Inflammatory macrophage treated with lipopolysaccharide for 4 hours (primary cell): Measurements from ENCODE around the gene SEMA3D.
"Not testable (repeated sequence)": the region's sequence is repeated elsewhere in the genome, so short reads cannot be mapped to it uniquely, and the experiment has no call there.

ENCODE experiments used
- DNase-seq: peaks from one replicate; pipeline ENCODE4 v3.0.0-alpha.2; 2020

Gene SEMA3D

DNA sequence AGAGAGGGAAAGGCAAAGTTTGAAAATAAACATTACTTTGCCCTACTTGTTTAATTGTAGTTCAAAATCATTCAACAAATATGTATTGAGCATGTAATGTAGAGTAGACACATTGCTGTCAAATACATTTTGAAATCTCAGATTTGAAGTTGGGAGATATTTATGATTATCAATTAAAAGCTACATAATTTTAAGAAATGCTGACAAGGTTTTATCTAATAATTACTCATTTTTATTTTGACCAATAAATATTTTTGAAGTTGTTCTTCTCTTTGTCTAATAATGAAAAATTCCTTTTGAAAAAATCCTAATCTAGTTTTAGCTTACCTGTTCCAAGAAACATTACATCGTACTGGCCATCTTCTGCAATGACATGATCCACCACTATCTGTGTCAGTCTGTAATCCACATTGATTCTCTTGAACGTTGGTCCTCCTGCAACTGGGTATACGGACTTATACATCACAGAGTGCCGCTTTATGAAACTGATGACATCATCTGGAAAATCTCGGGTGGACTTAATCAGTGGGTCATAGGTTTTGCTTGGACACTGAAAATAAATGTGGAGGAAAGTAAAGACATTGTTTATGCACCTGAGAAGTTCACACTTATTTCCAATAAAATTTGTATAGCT, 164.7 kb downstream of the SEMA3D start:
- no peak for DNase-seq

DNA sequence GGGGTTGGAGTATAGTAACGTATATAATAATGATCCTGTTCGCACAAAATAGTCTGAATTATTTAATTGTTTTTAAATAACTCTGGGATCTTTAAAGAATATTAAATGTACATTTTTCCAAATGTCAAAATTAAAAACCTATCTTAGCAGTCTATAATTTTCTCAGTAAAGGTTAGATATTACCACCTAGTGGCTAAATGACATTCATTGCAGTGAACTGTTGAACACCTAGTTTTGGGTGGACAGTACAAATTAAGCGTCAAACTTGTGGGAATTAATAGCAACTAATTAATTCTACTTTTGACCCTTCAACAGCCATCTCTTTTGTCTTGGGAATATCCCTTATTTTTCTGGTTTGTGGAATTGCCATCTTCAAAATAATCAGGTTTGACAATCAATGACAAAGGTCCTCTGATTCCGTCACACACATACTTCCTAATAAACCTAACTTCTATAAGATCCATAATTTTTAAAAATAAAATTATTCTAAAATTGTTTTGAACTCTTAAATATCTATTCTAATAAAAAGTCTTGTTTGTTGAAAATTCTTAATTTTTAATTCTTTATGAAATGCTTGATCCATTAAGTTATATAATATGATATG, 165.7 kb downstream of the SEMA3D start:
- DNase-seq = peak; percentile 6

DNA sequence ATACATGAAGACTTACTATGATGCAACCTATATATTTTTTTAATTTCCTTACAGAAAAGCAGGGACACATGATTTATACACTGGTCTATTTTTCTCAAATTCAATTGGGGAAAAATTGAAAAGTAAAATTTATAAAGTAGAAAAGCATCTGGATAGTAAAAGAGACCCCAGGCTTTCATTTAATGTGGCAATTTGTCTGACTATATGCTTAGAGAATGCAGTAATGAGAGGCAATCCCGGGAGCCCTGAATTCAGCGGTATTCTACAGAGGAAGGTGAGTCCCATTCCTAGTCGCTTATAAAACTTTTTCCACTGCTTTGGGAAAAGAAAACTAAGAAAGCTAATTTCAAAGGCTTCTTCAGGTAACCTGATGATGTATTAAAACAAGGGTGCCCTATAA, 167.1 kb downstream of the SEMA3D start:
- no peak for DNase-seq

DNA sequence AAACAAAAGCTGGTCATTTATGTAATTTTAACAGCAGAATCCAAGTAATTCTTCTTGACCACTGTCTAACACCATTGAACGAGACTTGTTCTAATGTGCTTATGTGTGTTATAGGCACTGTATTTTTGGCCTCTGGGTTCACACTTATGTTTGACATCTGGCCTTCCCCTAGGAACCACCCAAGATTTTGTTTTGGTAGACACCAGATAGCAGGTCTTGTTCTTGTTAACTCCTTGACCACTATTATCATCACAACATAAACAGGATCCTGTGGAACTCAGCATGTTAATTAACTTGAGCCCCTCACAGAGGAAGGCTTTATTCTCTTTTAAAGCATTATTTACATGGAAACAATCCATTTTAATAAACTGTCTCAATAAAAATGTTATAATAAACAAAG, 167.7 kb downstream of the SEMA3D start:
- no peak for DNase-seq

DNA sequence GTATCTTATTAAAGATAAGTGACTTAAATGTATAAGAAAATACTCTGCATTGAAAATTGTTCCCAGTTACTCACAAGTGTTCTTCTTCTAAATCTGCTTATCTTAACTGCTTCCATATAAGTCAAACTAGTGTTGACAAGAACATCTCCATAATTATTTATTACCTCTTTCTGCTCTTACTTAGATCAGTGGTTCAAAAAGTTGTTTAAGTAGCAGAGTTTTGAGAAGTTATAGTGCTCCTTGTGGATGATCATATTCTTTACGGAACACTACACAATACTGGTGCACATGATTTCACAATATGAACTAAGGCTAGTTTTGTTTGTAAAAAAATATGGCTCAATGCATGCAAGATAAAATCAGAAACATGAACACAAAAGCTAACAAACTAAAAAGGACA, 168.4 kb downstream of the SEMA3D start:
- no peak for DNase-seq

DNA sequence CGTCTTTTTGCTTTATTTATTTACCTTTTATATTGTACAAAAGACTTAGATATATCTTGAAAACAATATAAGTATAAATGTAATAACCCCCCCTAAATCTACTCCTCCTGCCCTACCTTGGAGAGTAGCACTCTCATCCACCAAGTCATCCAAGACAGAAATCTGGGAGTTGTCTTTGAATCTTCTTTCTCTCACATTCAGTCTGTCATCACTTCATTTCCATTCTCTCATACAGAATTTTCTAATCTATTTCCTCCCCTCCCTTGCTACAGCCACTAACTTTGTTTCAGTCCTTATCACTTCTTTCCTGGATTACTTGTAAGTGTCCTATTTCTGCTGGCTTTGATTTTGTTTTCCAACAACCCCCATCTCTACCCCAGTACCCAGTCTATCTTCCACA, 170.6 kb downstream of the SEMA3D start:
- DNase-seq = no peak

DNA sequence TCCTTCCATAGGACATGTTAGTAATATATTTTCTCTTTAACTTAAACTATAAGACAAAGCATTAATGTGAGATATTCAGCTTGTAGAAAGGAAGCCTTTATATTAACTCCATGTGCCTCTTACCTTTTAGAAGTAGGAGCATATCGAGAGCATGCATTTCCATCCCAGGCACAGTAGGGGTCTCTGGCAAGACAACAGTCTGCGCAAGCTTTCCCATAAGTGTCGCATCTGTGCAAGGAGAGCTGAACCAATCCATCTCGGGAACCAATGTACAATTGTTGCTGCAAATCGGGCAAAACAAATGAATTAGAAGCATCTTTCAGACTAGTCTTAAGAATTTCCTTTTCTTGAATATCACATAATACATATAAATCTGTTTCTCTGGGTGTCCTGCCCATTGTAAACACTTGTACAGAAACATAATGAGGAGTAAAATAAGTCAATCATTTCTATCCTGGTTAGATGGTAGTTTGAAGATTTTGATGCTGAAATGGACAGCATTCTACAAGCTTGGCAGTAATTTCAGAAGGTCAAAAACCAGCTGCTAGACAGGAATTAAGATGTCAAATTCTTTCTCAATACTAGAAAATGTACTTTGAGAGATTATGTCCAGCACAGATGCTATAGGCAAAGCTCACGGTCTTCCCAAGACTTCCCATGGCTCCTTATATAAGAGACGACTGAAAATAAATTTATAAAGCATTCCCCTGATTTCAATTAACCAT, 171.8 kb downstream of the SEMA3D start:
- no peak for DNase-seq

DNA sequence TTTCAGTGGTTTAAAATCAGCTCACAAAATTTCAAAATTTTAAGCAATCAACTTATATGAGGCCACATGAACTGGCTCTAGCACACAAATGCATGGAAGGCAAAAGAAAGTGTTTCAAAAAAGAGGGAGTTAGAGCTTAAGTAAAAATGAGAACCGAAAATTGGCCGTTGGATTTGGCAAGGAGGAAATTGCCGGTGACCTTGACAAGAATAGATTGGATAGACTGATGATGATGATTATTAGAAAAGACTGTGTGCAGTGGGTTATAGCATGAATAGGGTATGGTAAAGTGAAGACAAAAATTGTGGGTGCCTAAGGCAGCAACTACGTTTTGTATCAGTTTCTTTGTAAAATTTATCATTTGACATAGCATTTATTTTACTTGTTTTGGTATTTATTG, 175.7 kb downstream of the SEMA3D start:
- DNase-seq = no peak

DNA sequence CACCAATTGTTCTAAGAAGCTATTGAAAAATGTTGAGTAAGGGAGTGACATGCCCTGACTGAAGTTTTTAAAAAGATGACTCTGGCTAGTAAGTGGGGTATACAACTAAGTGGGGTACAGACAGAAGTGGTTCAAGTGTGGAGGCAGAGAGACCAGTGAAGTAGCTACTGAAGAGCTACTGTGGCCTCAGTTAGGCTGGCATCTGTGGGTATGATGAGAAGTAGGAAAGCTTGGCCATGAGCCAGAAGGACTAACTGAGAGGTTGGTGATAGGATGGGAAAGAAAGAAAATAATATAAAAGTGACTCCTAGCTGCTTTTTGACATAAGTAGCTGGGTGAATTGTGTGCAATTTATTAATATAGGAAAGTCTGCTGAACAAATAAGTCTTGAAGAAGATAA, 176.6 kb downstream of the SEMA3D start:
- no peak for DNase-seq

DNA sequence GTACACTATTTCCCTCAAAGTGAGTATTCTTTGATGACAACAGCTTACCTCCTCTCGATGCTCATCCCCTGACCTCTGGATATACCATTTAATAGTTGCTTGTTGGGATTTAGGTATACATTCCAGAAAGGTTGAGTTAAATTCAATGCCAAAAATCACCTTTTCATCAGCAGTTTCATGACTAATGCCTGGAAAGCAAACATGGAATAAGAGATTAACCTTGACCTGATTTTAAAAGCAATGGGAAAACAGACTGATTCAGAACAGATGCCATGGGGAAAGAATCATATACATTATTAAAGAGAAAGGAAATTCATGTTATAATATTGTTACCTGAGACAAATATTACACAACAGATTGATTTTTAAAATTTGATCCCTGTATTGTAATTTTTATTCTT, 180.1 kb downstream of the SEMA3D start:
- no peak for DNase-seq

DNA sequence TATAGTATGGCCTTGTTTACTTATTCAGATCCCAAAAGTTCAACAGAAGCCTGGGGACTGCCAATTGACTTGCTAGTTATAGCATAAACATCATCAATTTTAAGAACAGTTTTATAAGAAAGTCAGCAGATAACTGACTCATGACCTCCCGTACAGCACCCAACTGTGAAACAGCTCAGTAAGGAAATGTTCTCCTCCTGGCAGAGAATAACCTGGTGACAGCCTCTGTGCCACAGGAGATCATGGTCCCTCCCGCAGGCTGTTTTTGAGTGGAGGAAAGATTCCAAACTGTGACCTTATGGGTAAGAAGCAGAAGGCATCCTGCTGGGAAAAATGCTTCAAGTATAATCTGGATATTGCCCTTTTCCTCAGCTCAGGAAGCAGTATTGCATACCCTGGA, 182.5 kb downstream of the SEMA3D start:
- no peak for DNase-seq

DNA sequence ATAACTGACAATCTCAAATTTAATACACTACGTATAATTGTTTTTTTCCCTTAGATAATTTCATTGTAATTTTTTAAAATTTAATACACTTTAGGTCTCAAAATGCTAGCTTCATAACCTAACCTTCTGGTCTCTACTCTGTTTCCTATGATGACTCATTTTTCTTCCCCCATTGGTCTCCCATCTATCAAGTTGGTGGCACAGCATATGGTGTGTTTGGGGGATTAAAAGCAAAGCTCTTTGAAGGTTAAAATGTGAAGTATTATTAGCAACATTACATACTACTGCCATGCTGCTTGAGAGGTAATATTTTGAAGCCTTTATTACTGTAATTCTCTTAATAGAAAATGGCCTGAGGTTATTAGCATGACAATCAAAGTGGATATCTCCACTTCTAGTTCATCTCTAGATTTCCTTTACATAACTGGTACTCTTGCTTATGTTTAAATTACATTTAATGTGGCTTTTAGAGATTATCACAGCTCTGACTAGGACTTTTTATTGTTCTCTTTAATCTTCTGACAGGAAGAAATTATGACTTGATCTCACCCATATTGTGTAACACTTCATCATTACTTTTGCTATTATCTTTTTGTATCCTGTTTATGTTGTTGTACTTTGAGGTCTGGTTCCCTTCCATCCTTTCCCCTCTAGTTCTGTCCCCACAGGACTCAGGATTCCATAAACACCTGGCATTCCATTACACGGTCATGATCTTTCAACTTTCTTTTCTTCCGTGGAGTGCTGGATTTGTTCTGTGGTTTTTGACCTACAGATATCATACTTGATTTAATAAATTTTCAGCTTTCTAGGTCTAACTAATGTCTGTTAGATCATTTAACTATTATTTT, 185.1 kb downstream of the SEMA3D start:
- no peak for DNase-seq

DNA sequence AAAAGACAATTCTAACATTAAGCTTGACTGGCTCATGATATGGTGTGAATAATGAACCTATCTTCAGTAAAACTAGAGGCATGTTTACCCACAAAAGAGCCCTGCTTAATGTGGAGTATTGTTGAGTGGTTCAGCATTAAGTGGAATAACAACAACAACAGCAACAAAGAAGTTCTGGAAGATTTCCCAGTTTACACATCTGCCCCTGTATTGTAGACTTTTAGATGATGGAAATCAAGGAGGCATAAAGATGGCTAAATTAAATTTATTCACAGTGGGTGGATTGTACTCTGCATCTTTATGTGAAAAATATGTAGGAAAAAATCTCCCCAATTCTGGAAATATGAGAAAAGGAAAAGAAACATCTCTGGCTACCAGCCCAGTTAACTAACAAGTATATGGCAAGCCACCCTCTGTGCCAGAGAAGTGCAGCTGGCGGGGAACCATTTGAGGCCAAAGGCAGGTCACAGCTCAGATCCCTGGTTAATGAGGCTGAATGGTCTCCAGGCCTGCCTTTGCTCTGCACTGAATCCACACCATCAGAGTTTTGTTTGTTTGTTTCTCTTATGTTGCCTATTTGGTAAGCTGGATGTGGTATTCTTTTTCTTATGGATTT, 186.0 kb downstream of the SEMA3D start:
- no peak for DNase-seq

DNA sequence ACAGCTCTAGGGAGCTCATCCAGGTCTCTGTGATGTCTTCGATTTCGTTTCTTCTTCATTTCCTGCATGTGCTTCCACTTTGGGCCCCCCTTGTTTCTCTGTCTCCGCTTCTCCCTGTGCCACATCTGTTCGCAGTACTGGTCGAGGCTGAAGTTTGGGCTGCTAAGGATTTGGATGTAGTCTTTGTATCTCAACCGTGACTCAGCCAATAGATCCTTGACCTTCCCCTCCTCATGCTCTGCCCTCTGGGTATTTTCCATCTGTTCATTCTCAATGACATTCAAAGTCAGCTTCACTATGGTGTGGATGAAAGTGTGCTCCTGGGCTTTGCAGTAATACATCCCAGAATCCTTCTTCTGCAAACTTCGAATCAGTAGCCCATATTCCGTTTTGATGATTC, 187.4 kb downstream of the SEMA3D start:
- no peak for DNase-seq

DNA sequence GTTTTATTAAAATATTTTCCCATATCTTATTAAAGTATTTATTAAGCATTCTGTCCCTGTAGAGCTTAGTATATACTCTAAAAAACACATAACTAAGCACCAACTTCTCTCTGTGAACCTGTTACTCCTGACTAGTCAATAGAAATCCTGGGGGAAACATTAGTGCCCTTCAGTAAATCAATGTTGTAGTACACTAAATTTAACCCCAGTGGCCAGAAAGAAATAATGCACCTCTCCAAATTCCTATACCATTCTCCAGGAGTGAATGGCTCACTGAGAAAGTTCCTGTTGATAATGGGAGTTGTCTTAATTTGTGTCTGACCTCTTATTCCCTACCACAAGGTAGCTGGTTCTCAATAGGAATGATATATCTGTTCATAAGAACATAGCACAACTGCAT, 188.2 kb downstream of the SEMA3D start:
- DNase-seq = no peak

DNA sequence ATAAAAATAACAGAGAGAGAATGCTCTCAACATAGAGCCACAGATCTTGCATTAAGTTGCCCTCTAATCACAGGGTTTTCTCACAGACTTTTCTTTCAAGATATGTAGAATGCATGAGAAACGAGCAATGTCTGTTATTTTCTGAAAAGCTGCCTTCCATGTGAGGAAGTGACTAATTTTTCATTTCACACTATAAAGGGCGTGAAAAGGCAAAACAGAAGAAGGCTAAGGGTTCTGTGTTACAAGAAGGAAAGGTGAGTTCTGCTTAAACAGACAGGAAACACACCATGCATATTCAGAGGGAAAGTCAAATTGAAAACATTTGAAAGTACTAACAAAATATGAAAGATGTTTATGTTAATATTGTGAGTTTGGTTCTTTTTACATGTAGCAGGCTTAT, 189.2 kb downstream of the SEMA3D start:
- DNase-seq = no peak

DNA sequence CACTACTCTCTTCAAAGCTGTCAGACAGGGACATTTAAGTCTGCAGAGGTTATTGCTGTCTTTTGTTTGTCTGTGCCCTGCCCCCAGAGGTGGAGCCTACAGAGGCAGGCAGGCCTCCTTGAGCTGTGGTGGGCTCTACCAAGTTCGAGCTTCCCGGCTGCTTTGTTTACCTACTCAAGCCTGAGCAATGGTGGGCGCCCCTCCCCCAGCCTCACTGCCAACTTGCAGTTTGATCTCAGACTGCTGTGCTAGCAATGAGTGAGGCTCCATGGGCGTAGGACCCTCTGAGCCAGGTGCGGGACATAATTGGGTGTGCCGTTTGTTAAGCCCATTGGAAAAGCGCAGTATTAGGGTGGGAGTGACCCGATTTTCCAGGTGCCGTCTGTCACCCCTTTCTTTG, 193.9 kb downstream of the SEMA3D start:
- not testable (repeated sequence) for DNase-seq

DNA sequence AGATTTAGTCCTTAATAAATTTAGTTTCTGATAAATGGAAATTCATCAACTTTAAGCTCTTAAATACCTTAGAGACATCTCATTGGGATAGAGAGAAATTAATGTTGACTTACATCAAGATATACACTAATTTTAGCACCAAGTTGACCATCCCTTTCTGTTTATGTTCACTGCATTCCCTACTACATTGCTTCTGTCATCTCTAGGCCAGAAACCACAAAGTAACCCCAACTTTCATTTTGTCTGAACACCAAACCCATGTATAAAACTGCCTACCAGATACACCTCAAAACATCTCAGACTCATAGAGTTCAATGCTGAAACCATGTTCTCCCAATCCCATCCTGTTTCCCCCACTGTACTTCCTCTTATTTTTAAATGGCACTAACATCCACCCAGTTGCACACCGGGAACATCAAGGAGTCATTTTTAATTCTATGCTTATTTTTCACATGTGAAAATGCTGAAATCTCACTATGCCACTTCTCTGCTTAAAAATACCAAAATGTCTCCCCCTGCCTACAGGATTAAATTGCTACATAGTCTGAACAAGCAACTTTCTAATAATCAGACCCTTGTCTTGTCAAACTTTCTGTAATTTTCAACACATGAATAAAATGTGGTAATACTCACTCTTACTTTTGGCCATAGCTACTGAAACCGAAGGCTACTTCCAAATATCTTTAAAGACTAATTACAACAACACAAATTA, 201.6 kb downstream of the SEMA3D start:
- no peak for DNase-seq

DNA sequence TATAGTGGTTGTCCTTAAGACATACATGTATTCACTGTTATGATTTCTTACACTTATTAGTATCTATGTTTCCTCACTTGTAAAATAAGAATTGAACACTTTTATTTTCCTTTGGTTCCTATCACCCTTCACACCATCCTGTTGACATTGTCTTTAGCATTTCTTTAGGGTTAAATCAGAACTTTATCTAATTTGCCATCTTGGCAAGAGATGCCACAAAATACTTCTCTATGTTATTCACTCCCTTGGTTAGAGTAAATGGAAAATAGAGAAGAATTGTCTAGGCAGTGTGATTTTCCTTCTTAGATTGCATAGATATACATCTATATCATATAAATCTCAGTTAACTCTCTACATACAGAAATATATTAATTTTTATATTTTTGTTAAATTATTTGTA, 204.7 kb downstream of the SEMA3D start:
- no peak for DNase-seq

DNA sequence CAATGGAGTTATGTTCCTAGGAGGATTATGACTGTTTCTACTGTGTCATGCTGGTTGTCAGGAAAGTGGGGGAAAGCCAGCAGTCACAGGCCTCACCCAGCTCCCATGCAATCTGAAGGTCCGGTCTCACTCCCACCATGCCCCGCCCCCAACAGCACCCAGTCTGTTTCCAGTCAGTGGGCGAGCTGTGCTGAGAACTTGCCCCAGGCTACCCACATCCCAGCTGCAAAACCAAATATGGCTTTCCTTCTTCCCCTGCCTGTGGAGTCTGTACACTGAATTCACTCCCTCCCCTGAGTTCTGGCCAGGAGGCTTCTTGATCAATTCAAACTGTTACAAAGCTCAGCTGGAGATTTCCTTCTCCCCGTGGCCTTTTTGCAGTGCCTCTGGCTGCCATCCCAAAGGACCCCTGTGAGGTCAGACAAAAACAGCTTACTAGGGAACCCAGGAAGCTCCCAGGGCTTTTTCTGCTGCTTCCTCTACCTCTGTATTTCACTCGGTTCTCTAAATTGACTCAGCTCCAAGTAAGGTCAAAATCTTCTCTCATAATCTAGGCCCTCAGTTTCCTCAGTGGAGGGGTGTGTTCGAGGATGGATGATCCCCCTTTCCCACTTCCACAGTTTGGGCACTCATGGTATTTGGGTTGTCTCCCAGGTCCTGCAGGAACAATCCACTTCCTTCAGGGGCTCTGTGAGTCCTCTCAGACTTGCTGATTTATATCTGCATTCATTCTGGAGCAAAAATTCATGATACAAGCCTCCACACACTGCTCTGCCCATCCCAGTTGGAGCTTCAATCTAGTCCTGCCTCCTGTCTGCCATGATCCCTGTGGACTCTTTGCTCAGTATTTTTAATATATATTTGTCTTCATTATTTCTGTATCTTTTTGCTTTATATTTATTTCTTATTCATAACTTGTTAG, 205.5 kb downstream of the SEMA3D start:
- no peak for DNase-seq

DNA sequence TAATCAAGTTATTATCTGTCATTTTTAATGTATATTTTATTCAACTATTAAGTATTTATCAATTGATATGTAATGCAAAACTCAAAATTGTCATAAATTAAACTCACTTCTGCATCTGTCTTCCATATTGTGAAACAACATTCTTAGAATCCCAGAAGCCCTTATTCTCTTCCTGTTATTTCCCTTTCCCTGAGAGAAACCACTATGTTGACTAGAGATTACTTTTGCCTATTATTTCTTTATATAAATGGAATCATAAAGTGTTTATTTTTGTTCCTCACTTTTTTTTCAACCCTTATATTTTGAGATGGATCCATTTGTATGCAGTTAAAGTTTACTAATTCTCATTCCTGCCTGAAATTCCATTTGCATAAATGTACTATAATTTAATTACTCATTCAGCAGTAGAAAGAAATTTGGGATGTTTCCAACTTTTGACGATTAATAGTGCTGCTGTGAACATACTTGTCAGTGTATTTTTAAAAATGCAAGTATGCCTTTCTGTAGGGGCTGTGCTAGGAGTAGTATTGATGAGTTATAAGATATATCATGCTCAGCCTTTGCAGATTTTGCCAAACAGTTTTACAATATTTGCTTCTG, 211.2 kb downstream of the SEMA3D start:
- no peak for DNase-seq
